ENCODE data around the gene PRTN3.

Gene PRTN3

DNA sequence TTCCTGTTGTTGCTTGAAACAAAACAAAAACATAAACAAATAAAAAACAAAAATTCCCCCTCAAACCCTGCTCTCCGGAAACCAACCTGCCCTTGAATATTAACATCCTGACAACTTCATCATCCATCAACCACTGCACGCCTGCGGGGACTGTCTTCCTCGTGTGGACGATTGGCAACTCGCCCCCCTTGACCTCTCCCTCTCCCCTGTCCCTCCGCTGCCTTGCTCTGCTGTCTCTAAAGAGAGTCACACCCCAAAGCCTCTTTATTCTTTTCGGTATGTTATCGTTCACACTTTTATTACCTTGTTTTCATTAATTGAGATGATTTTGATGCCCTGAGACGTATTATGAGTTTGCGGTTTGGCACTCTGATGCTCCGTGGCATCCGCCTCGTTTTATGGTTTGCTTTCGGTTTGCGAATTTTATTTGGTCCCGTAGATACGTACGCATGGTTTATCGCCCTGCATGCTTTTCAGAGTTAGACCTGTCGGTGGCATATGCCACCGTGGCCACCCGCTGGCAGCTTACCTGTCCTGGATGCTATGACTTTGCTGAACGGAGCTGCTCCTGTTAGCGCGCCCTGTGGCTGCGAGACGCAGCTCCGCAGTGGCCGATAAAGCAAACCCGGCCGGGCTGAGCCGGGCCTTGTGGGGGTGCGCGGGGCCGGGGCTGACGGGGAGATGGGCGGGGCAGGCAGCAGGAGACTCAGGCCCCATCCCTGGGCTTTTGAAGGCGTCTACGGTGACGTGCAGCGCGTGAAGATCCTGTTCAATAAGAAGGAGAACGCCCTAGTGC, 33.0 kb upstream of the PRTN3 start:
- DNase-seq (ENCODE audit: low spot score): peak; percentile 49
- TF ChIP-seq CTCF (IDR thresholded peaks at IDR 0.05; ENCODE audit: extremely low read depth, insufficient read depth, missing control alignments): no peak
- in situ Hi-C loops (cut with MboI; ENCODE audit: low pct_unique_long_range_greater_than_20kb, low sequenced_read_pairs, unreplicated experiment): no loop called here

GRCh38 chr19:808423-808775, 32.4 kb upstream of the PRTN3 start:
- DNase-seq (ENCODE audit: low spot score): no peak
- no peak for TF ChIP-seq CTCF (IDR thresholded peaks at IDR 0.05; ENCODE audit: extremely low read depth, insufficient read depth, missing control alignments)
- in situ Hi-C loops (cut with MboI; ENCODE audit: low pct_unique_long_range_greater_than_20kb, low sequenced_read_pairs, unreplicated experiment): no loop called here

- no peak for TF ChIP-seq CTCF (IDR thresholded peaks at IDR 0.05; ENCODE audit: extremely low read depth, insufficient read depth, missing control alignments)
- in situ Hi-C loops (cut with MboI; ENCODE audit: low pct_unique_long_range_greater_than_20kb, low sequenced_read_pairs, unreplicated experiment): no loop called here
- DNase-seq (ENCODE audit: low spot score): no peak
Observed at GRCh38 chr19:810077-810855, 30.5 kb upstream of the PRTN3 start.

DNA sequence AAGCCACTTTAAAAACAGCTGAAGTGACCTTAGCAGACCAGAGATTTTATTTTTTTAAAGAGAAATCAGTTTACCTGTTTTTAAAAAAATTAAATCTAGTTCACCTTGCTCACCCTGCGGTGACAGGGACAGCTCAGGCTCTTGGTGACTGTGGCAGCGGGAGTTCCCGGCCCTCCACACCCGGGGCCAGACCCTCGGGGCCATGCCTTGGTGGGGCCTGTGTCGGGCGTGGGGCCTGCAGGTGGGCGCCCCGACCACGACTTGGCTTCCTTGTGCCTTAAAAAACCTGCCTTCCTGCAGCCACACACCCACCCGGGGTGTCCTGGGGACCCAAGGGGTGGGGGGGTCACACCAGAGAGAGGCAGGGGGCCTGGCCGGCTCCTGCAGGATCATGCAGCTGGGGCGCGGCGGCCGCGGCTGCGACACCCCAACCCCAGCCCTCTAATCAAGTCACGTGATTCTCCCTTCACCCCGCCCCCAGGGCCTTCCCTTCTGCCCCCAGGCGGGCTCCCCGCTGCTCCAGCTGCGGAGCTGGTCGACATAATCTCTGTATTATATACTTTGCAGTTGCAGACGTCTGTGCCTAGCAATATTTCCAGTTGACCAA, 29.8 kb upstream of the PRTN3 start:
- no peak for TF ChIP-seq CTCF (IDR thresholded peaks at IDR 0.05; ENCODE audit: extremely low read depth, insufficient read depth, missing control alignments)
- in situ Hi-C loops (cut with MboI; ENCODE audit: low pct_unique_long_range_greater_than_20kb, low sequenced_read_pairs, unreplicated experiment): no loop called here
- DNase-seq (ENCODE audit: low spot score): no peak

GRCh38 chr19:811506-812048, 29.2 kb upstream of the PRTN3 start:
- in situ Hi-C loops (cut with MboI; ENCODE audit: low pct_unique_long_range_greater_than_20kb, low sequenced_read_pairs, unreplicated experiment): no loop called here
- TF ChIP-seq CTCF (IDR thresholded peaks at IDR 0.05; ENCODE audit: extremely low read depth, insufficient read depth, missing control alignments): no peak
- peak; percentile 43 for DNase-seq (ENCODE audit: low spot score)

GRCh38 chr19:812049-812746, 28.6 kb upstream of the PRTN3 start:
- DNase-seq (ENCODE audit: low spot score): peak; percentile 57
- TF ChIP-seq CTCF (IDR thresholded peaks at IDR 0.05; ENCODE audit: extremely low read depth, insufficient read depth, missing control alignments): no peak
- in situ Hi-C loops (cut with MboI; ENCODE audit: low pct_unique_long_range_greater_than_20kb, low sequenced_read_pairs, unreplicated experiment): no loop called here

Data from GM13977 (cell line).